ENCODE measurements around the gene PPP2R5E.

GRCh38 chr14:63460680-63461369 is 82.4 kb downstream of the PPP2R5E start:
- TF ChIP-seq CTCF (conservative IDR thresholded peaks at IDR 0.05 in 1 of 2, IDR thresholded peaks at IDR 0.05 in 1 of 2; ENCODE audit: low read depth in 1 of 2, low read length in 2 of 2) (no peak), EZH2 (IDR thresholded peaks at IDR 0.05; ENCODE audit: low read length, missing control alignments) (no peak)
